ENCODE results near the gene WNT7A.

DNA sequence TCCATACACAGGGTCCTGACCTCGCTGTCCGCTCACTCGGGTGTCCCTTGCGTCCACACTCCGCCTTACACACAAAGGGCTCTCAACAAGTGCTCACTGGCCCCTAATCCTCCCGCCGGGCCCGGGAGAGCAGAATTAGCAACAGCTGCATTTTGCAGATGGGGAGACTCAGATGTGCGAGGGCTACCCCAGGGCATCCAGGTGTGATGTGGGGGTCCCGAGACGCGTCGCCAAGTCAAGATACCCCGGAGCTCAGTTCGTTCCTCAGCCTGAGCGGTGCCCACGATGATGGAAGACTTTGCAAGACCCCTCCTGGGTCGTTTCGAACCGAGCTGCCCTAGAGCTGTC, 14.9 kb upstream of the WNT7A start:
- TF ChIP-seq, protein P1, sequence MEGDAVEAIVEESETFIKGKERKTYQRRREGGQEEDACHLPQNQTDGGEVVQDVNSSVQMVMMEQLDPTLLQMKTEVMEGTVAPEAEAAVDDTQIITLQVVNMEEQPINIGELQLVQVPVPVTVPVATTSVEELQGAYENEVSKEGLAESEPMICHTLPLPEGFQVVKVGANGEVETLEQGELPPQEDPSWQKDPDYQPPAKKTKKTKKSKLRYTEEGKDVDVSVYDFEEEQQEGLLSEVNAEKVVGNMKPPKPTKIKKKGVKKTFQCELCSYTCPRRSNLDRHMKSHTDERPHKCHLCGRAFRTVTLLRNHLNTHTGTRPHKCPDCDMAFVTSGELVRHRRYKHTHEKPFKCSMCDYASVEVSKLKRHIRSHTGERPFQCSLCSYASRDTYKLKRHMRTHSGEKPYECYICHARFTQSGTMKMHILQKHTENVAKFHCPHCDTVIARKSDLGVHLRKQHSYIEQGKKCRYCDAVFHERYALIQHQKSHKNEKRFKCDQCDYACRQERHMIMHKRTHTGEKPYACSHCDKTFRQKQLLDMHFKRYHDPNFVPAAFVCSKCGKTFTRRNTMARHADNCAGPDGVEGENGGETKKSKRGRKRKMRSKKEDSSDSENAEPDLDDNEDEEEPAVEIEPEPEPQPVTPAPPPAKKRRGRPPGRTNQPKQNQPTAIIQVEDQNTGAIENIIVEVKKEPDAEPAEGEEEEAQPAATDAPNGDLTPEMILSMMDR (IDR thresholded peaks at IDR 0.05) = no peak
- TF ChIP-seq POLR2A (IDR thresholded peaks at IDR 0.05) = no peak
